ENCODE results near the gene STX7. TPM values are rescaled to one million over a fixed set of nuclear protein-coding genes. Genes with fewer than 3 reads are reported as not detected.

STX7 gene
- total RNA-seq, 2 experiments from 2014 or later, result 11.8 to 15.1 TPM

DNA sequence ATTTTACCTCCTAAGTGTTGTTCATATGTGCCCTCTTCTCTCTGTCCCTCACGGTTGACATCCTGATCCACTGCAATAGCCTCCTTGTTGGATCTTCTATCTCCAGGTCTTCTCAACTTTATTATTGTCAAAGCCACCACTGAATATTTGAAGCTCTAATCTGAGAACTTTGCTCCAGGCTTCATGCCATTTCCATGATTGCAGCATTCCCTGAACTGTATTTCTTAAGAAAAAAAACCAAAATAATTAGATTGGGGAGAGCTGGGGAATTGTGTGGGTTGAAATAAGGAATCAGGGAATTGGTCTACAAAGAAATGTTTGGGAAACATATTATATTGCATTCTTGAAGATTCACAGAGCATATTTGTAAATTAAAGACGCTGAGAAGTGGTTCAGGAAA lies 2.5 kb upstream of the STX7 start:
- DNase-seq, result no peak
- ChIA-PET CTCF (interaction anchor here (0.9 to 3.5 kb wide), 4 partner anchors 9 to 236 kb away, joined by 4 to 20 read pairs (median 10); no protein-coding TSS in a partner anchor), POLR2A (no interaction called here)
- intact Hi-C loops (cut with micrococcal nuclease), result no loop called here
- no peaks in the 10 kb centered on the region for H3K36me3 Mint-ChIP-seq (ENCODE audit: low read depth)
- ATAC-seq, result no peak
- peaks cover 23% of the 10 kb centered on the region for H3K4me1 Mint-ChIP-seq (ENCODE audit: low read depth)
- TF ChIP-seq, protein P1, sequence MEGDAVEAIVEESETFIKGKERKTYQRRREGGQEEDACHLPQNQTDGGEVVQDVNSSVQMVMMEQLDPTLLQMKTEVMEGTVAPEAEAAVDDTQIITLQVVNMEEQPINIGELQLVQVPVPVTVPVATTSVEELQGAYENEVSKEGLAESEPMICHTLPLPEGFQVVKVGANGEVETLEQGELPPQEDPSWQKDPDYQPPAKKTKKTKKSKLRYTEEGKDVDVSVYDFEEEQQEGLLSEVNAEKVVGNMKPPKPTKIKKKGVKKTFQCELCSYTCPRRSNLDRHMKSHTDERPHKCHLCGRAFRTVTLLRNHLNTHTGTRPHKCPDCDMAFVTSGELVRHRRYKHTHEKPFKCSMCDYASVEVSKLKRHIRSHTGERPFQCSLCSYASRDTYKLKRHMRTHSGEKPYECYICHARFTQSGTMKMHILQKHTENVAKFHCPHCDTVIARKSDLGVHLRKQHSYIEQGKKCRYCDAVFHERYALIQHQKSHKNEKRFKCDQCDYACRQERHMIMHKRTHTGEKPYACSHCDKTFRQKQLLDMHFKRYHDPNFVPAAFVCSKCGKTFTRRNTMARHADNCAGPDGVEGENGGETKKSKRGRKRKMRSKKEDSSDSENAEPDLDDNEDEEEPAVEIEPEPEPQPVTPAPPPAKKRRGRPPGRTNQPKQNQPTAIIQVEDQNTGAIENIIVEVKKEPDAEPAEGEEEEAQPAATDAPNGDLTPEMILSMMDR (IDR thresholded peaks at IDR 0.05), result no peak
- no peak overlapping the region for H3K4me3 Mint-ChIP-seq
- no peaks in the 10 kb centered on the region for H3K9me3 Mint-ChIP-seq
- H3K27me3 Mint-ChIP-seq, result peaks cover 1% of the 10 kb centered on the region
- H3K27ac Mint-ChIP-seq, result no peak overlapping the region

DNA sequence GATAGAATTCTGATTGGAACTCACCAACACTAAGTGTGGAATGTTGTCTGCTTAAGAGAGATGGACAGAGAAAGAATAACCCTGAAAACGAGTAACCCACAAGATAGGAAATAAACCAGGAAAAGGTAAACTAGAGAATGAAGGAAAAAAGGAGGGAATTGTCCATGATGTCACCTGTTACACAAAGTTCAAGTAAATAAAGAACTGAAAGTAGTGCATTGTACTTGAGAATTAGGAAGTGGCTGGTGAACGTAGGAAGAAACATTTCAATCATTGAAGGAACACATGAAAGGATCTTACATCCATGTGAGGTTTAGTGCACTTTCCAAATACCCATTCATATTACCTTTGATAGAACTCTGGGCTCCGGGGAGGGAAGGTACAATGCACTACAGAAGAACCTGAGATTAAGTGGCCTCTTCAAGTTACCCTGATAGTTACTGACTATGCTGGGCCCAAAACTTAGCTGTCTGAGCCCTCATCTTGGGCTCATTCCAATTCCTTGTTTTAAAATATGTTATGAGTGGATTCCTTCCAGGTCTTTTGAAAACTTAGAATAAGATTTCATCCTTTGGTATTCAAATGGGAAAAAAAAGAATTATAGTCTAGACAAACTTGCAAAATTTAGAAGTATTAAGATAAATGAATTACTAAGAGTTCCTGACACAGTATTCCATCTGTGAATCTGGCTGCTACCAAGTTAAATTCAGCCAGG lies 1.1 kb upstream of the STX7 start:
- ATAC-seq, result no peak
- no peak overlapping the region for H3K27ac Mint-ChIP-seq
- CTCF ChIA-PET, result interaction anchor here (0.9 to 2.9 kb wide), 6 partner anchors 10 to 235 kb away, joined by 3 to 21 read pairs (median 5); no protein-coding TSS in a partner anchor
- no peaks in the 10 kb centered on the region for H3K9me3 Mint-ChIP-seq
- intact Hi-C loops (cut with micrococcal nuclease), result no loop called here
- no peaks in the 10 kb centered on the region for H3K36me3 Mint-ChIP-seq (ENCODE audit: low read depth)
- no peak for DNase-seq
- H3K4me3 Mint-ChIP-seq, result peak overlapping the region; percentile 89
- H3K4me1 Mint-ChIP-seq (ENCODE audit: low read depth), result peaks cover 23% of the 10 kb centered on the region
- POLR2A ChIA-PET, result interaction anchor here (0.5 kb wide), 1 partner anchor 29 kb away, joined by 3 read pairs; no protein-coding TSS in a partner anchor
- H3K27me3 Mint-ChIP-seq, result peaks cover 1% of the 10 kb centered on the region
- TF ChIP-seq, protein P1 (IDR thresholded peaks at IDR 0.05), result no peak

DNA sequence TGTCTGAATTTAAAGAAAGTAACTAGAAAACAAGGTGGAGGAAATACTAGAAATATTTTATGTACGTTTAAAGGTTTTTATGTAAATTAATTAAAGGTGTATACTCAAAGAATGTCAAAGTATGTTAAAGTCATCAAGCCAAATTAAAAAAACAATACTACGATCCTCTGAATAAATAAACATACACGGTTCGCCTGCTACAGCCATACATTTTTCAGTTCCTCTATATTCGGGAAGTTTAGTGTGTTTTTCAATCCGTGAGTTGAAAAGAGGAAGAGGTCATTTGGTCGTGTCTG lies 626 bp downstream of the STX7 start:
- H3K36me3 Mint-ChIP-seq (ENCODE audit: low read depth), result peaks cover 3% of the 10 kb centered on the region
- H3K9me3 Mint-ChIP-seq, result no peaks in the 10 kb centered on the region
- no peak for DNase-seq
- peaks cover 1% of the 10 kb centered on the region for H3K27me3 Mint-ChIP-seq
- TF ChIP-seq, protein P1 (IDR thresholded peaks at IDR 0.05), result no peak
- ChIA-PET CTCF (interaction anchor here (0.8 to 2.9 kb wide), 8 partner anchors 13 to 450 kb away, joined by 3 to 21 read pairs (median 4); partner anchors contain the start of gene TAAR9), POLR2A (no interaction called here)
- intact Hi-C loops (cut with micrococcal nuclease), result no loop called here
- H3K27ac Mint-ChIP-seq, result no peak overlapping the region
- no peak for ATAC-seq
- H3K4me3 Mint-ChIP-seq, result peak overlapping the region; percentile 89
- H3K4me1 Mint-ChIP-seq (ENCODE audit: low read depth), result peaks cover 28% of the 10 kb centered on the region

DNA sequence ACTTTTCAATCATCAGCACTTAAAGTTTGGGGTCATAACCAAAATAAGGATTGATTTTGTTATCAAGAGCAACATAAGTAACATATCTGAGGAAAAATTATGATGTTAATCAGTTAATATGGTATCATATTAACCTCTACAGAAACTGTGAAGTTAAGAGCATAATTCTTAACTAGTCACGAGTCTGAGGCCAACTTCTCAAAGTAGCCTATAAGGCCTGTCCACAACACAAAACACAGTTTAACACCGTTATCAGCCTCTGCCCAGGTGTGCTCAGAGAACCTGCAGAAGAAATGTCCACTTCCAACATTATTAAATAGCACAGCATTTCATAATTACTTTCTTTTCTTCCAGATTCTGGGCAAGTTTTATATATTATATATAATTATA lies 1.1 kb downstream of the STX7 start:
- Mint-ChIP-seq H3K4me3 (peak overlapping the region; percentile 89), H3K9me3 (no peaks in the 10 kb centered on the region), H3K36me3 (ENCODE audit: low read depth) (peaks cover 3% of the 10 kb centered on the region), H3K4me1 (ENCODE audit: low read depth) (peaks cover 30% of the 10 kb centered on the region), H3K27ac (no peak overlapping the region), H3K27me3 (no peaks in the 10 kb centered on the region)
- POLR2A ChIA-PET, result interaction anchor here (1.9 kb wide), 1 partner anchor 304 kb away, joined by 7 read pairs; the partner anchor contains the start of gene RPS12
- intact Hi-C loops (cut with micrococcal nuclease), result no loop called here
- no peak for DNase-seq
- TF ChIP-seq, protein P1 (IDR thresholded peaks at IDR 0.05), result no peak
- CTCF ChIA-PET, result interaction anchor here (0.8 to 2.9 kb wide), 3 partner anchors 26 to 232 kb away, joined by 3 to 21 read pairs (median 3); partner anchors contain the start of gene TAAR9
- no peak for ATAC-seq

DNA sequence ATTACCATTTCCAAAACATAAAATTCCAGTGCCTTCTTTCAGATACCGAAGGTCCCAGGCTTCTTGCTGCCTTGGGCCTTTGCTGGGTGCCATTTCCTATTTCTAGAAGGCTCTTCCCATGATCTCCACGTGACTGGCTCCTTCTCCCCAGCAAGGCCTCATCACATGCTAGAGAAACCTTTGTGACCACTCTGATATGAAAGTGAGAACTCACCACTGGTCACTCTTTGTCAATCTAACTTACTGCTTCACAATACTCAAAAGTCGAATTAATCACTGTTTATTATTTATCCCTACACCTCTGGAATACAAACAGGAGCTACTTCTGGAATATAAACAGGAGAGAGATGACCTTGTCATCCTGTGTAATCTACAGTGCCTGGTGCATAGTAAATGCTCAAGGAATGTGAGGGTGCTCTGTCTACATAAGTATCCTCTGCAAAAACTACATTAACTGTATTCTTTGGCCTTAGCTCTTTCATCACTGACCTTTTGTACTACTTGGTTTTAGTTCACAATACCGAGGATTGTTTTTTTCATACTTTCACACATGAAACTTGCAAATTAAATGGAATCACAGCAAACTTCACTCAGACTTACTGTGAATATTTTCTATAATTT lies 1.6 kb downstream of the STX7 start:
- Mint-ChIP-seq H3K27me3 (no peaks in the 10 kb centered on the region), H3K4me3 (peak overlapping the region; percentile 89), H3K36me3 (ENCODE audit: low read depth) (peaks cover 3% of the 10 kb centered on the region), H3K9me3 (no peaks in the 10 kb centered on the region), H3K27ac (no peak overlapping the region), H3K4me1 (ENCODE audit: low read depth) (peaks cover 35% of the 10 kb centered on the region)
- ChIA-PET CTCF (interaction anchor here (0.8 to 2.9 kb wide), 2 partner anchors 27 to 232 kb away, joined by 3 to 21 read pairs; no protein-coding TSS in a partner anchor), POLR2A (interaction anchor here (1.9 kb wide), 1 partner anchor 304 kb away, joined by 7 read pairs; the partner anchor contains the start of gene RPS12)
- no peak for DNase-seq
- TF ChIP-seq, protein P1 (IDR thresholded peaks at IDR 0.05), result no peak
- no peak for ATAC-seq
- intact Hi-C loops (cut with micrococcal nuclease), result no loop called here

Data from activated CD8-positive, alpha-beta T cell treated with anti-CD3 and anti-CD28 coated beads for 36 hours (primary cell).